ENCODE measurements around the gene CDHR5. TPM values are rescaled to one million over a fixed set of nuclear protein-coding genes. Genes with fewer than 3 reads are reported as not detected.
"Not testable (repeated sequence)": the region's sequence is repeated elsewhere in the genome, so short reads cannot be mapped to it uniquely, and the experiment has no call there.

The CDHR5 gene
- polyA plus RNA-seq, 3 donors: 0.39 to 0.74 TPM; not detected in 1

GRCh38 chr11:650482-650881 lies 25.7 kb upstream of the CDHR5 start:
- 95% methylated on average over 10 of the region's 10 CpGs for WGBS, 3 donors
- H3K27ac ChIP-seq (ENCODE audit: low read depth, low read length): no peak overlapping the region

GRCh38 chr11:647672-648158 lies 23.0 kb upstream of the CDHR5 start:
- not testable (repeated sequence) for H3K27ac ChIP-seq (ENCODE audit: low read depth, low read length)
- WGBS, 3 donors: 87 to 95% (median 89%) methylated on average over 9 to 10 of the region's 14 CpGs

GRCh38 chr11:646214-646613 lies 21.5 kb upstream of the CDHR5 start:
- WGBS, 3 donors: 78 to 90% (median 89%) methylated on average over 14 of the region's 14 CpGs
- H3K27ac ChIP-seq (ENCODE audit: low read depth, low read length): no peak overlapping the region

DNA sequence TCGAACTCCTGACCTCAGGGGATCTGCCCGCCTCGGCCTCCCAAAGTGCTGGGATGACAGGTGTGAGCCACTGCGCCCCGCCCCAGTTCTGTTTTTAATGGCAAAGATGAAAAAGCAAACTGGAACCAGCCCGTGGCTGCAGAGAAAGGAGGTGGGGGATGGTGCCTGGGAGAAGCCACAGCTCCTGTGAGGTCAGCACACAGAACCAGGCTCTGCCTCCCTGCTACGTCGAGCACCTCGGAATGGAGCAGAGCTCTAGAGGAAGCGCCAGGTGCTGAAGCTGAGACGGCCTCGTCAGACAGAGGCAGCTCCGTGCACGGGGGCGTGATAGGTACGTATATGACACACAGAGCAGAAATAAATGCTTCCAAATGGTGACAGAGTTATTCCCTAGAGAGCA lies 20.8 kb upstream of the CDHR5 start:
- 83 to 88% (median 86%) methylated on average over 16 of the region's 16 CpGs for WGBS, 3 donors
- no peak overlapping the region for H3K27ac ChIP-seq (ENCODE audit: low read depth, low read length)

DNA sequence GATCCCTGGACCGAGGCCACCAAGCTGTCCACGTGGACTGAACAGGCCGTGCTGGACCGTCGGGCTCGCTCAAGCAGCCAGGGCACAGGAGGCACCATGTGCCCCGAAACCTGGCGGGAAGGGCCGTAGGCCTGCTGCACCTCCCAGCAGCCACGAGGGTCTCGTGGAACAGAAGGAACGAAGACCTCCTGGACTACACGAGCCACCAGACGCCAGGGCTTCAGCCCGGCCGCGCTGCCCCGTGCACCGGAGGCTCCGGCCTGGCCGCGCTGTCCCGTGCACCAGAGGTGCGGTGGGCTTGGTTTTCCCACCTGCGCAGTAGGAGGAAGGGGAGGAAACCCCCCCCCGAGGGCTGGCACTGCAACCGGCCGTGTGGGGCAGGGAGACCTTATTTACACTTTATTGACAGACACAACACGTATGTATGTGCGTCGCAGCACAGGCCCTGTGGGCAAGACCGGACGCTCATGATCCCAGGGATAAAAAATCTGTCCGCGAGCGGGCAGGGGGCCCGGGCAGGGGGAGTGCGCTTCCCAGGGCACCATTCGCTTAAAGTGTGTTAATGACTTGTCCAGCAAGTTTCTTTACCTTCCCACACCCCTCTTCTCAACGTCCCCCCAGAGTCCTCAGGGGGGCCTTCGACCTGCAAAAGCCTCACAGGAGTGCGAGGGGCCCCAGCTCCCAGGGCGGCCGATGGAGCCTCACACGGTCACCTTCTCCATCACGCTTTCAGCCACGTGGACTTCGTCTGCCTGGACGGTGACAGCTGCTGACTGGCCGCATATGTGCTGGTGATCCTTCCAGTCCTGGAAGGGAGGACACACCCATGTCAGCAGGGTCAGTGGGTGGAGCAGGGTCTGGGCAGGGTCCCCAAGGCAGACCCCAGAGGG lies 19.3 kb upstream of the CDHR5 start:
- WGBS, 3 donors: 86 to 90% (median 90%) methylated on average over 49 to 50 of the region's 50 CpGs
- H3K27ac ChIP-seq (ENCODE audit: low read depth, low read length): no peak overlapping the region

GRCh38 chr11:643366-643765 lies 18.6 kb upstream of the CDHR5 start:
- WGBS, 3 donors: 90 to 94% (median 94%) methylated on average over 9 of the region's 9 CpGs

GRCh38 chr11:641806-642370 lies 17.1 kb upstream of the CDHR5 start:
- WGBS, 3 donors: 93 to 95% (median 94%) methylated on average over 19 of the region's 19 CpGs
- H3K27ac ChIP-seq (ENCODE audit: low read depth, low read length): no peak overlapping the region

More at GRCh38 chr11:643366-643765, 18.6 kb upstream of the CDHR5 start:
- no peak overlapping the region for H3K27ac ChIP-seq (ENCODE audit: low read depth, low read length)

DNA sequence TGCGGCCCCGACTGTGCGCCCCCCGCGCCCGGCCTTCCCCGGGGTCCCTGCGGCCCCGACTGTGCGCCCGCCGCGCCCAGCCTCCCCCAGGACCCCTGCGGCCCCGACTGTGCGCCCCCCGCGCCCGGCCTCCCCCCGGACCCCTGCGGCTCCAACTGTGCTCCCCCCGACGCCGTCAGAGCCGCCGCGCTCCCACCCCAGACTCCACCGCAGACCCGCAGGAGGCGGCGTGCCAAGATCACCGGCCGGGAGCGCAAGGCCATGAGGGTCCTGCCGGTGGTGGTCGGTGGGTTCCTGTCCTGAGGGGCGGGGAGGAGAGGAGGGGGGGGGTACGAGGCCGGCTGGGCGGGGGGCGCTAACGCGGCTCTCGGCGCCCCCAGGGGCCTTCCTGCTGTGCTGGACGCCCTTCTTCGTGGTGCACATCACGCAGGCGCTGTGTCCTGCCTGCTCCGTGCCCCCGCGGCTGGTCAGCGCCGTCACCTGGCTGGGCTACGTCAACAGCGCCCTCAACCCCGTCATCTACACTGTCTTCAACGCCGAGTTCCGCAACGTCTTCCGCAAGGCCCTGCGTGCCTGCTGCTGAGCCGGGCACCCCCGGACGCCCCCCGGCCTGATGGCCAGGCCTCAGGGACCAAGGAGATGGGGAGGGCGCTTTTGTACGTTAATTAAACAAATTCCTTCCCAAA lies 15.4 kb upstream of the CDHR5 start:
- 20 to 57% (median 28%) methylated on average over 33 to 68 of the region's 69 CpGs for WGBS, 3 donors
- H3K27ac ChIP-seq (ENCODE audit: low read depth, low read length): no peak overlapping the region

- WGBS, 3 donors: 4 to 30% (median 12%) methylated on average over 34 to 80 of the region's 80 CpGs
- H3K27ac ChIP-seq (ENCODE audit: low read depth, low read length): no peak overlapping the region
Observed at GRCh38 chr11:639332-639955, 14.7 kb upstream of the CDHR5 start.

DNA sequence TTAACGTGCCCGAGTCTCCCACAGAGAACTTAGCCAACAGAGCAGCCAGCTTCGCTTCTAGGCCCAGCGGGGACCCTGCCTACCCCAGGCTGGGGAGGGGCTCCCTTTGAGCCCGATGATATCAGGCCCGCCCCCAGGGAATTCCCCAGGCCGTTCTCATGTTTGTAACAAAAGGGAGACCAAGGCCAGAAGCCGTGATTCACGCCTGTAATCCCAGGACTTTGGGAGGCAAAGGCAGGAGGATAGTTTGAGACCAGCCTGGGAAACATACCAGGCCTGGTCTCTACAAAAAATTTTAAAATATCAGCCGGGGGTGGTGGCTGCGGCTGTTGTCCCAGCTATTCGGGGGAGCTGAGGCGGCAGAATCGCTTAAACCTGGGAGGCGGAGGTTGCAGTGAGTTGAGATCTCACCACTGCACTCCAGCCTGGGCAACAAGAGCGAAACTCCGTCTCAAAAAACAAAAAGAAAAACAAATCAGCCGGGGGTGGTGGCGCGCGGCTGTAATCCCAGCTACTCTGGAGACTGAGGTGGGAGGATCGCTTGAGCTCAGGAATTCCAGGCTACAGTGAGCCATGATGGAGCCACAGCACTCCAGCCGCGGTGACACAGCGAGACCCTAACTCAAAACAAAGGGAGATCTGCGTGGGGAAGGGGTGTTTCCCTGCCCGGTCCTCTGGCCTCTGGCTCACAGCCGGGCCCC lies 14.0 kb upstream of the CDHR5 start:
- H3K27ac ChIP-seq (ENCODE audit: low read depth, low read length): no peak overlapping the region
- WGBS, 3 donors: 56 to 66% (median 58%) methylated on average over 28 of the region's 28 CpGs

DNA sequence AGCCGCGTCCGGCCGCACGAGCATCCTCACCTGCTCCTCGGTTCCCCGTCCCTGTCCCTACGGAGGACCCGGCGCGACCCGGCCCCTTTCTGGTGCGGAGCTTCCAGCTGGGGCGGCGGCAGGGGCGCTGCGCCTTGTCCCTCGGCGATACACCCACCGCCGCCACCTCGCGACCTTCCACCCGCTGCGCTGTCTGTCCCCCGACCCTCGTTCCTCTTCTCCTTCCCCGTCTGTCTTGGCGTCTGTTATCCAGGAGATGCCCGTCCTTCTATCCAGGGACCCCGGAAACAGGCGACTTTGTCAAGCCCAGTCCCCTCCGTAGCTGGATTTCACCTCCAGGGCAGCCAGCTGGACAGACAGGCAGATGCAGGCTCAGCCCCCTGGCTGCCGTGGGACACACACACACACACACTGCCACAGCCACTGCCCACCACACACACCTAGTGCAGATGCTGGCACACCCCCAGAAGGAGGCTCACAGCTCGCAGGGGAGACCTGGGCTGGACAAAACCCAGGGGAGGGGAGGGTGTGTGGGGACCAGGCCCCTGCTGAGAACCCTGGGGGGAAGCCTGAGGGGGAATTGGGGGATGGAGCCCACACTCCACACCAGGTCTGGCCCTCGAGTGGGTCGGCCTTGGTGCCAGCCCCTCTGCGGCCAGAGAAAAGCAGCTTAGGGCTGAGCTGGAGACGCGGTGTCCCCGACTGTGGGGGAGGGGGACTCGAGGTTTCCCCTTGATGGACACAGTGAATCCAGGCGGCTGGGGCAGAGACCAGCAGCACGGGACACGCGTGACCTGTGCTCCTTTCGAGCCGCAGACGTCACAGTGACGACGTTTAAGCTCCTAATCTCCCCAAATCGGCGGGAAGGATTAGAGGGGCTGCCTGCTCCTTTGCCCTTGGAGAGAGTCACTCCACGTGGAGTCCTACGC lies 13.1 kb upstream of the CDHR5 start:
- 40 to 48% (median 42%) methylated on average over 54 to 55 of the region's 55 CpGs for WGBS, 3 donors

GRCh38 chr11:637333-637592 lies 12.5 kb upstream of the CDHR5 start:
- H3K27ac ChIP-seq (ENCODE audit: low read depth, low read length): no peak overlapping the region
- WGBS, 3 donors: 2 to 8% (median 3%) methylated on average over 8 to 34 of the region's 34 CpGs

More for the DNA sequence above, 13.1 kb upstream of the CDHR5 start:
- H3K27ac ChIP-seq (ENCODE audit: low read depth, low read length): no peak overlapping the region

GRCh38 chr11:636511-637332 lies 12.0 kb upstream of the CDHR5 start, which contains the start of gene DRD4:
Gene DRD4 (plus strand): TSS chr11:637269. CDS start chr11:637305, 36 bp downstream.
- 13 to 16% (median 15%) methylated on average over 85 to 100 of the region's 100 CpGs for WGBS, 3 donors
- no peak within 1 kb of the TSS for H3K27ac ChIP-seq (ENCODE audit: low read depth, low read length)

DNA sequence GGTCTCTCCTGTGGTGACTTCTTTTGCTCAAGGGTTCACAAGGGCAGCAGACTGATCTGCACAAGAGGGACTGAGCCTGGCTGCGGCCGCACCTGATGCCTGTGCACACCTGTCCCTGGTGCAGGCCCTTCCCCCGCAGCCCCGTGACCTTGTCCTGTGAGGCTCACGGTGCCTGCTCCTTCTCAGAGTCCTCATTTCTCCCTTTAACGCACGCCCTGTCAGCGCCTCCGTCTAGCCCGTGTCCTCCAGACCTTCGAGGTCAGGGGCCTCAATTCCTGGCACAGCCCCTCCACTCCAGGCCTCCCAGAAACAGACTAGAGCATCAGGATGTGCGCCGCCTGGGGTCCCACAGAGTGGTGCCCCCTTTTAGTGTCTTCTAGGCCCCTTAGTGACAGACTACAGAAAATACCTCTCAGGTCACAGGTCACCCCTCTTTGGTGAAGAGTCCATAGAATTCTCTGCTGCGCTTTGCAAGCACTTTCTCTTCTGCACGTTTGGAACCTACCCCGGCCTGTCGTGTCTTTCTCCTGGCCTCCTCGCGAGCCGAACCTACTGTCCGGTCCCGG lies 11.3 kb upstream of the CDHR5 start:
- WGBS, 3 donors: 59 to 76% (median 74%) methylated on average over 22 of the region's 22 CpGs
- H3K27ac ChIP-seq (ENCODE audit: low read depth, low read length): no peak overlapping the region

GRCh38 chr11:630871-631270 lies 6.1 kb upstream of the CDHR5 start:
- H3K27ac ChIP-seq (ENCODE audit: low read depth, low read length): no peak overlapping the region
- 74 to 97% (median 93%) methylated on average over 5 of the region's 5 CpGs for WGBS, 3 donors

- no peak overlapping the region for H3K27ac ChIP-seq (ENCODE audit: low read depth, low read length)
- 44 to 56% (median 44%) methylated on average over 10 of the region's 10 CpGs for WGBS, 3 donors
Observed at GRCh38 chr11:629237-629583, 4.5 kb upstream of the CDHR5 start.
